Fibroblast of lung (primary cell): ENCODE results near the gene ATP5F1C. TPM values are rescaled to one million over a fixed set of nuclear protein-coding genes. Genes with fewer than 3 reads are reported as not detected.

Experiments used
- DNase-seq, 2 donors: peaks; one replicate each; pipeline versions ENCODE4 v3.0.0 to v3.0.0-alpha.2; 2010; ENCODE audit warnings: low read depth in 2 of 2
- H2AFZ ChIP-seq: 2 replicates; pipeline ENCODE4 v1.5.1; 2012; ENCODE audit warnings: low read length, control low read depth, inconsistent platforms
- H3K27ac ChIP-seq: 2 replicates; pipeline ENCODE4 v1.5.1; 2011; ENCODE audit warnings: low read length, control low read depth; ENCODE audit not compliant: insufficient read depth
- H3K27me3 ChIP-seq: 2 replicates; pipeline ENCODE4 v1.5.1; 2011; ENCODE audit warnings: mild to moderate bottlenecking, low read length; ENCODE audit not compliant: control insufficient read depth, insufficient read depth
- H3K36me3 ChIP-seq: 2 replicates; pipeline ENCODE4 v1.5.1; 2011; ENCODE audit warnings: low read length; ENCODE audit not compliant: control insufficient read depth, insufficient read depth
- H3K4me1 ChIP-seq: 2 replicates; pipeline ENCODE4 v1.5.1; 2011; ENCODE audit warnings: low read length; ENCODE audit not compliant: control insufficient read depth, insufficient read depth; ENCODE audit errors: extremely low read depth
- H3K4me2 ChIP-seq: 2 replicates; pipeline ENCODE4 v1.5.1; 2011; ENCODE audit warnings: low read length, control low read depth; ENCODE audit not compliant: insufficient read depth; ENCODE audit errors: extremely low read depth
- H3K4me3 ChIP-seq, 4 experiments: fragments of 200-600 bp in 1 of 4; sonication (generic) in 1 of 4; replicated peaks in 1 of 4; 2 replicates each; pipeline ENCODE4 v1.5.1; 2011 to 2016; ENCODE audit warnings: low read length in 4 of 4, low read depth in 3 of 4, mild to moderate bottlenecking in 3 of 4, control low read depth in 2 of 4, inconsistent platforms in 1 of 4, mixed read lengths in 1 of 4; ENCODE audit not compliant: insufficient read depth in 1 of 4; ENCODE audit errors: control extremely low read depth in 1 of 4
- H3K79me2 ChIP-seq: 2 replicates; pipeline ENCODE4 v1.5.1; 2012; ENCODE audit warnings: mild to moderate bottlenecking, low read length, inconsistent platforms; ENCODE audit not compliant: control insufficient read depth, insufficient read depth
- H3K9ac ChIP-seq: 2 replicates; pipeline ENCODE4 v1.5.1; 2011; ENCODE audit warnings: mild to moderate bottlenecking, low read length, control low read depth; ENCODE audit not compliant: insufficient read depth
- H3K9me3 ChIP-seq: 2 replicates; pipeline ENCODE4 v1.5.1; 2012; ENCODE audit warnings: low read depth, low read length; ENCODE audit not compliant: control insufficient read depth, insufficient read depth
- H4K20me1 ChIP-seq: 2 replicates; pipeline ENCODE4 v1.5.1; 2011; ENCODE audit warnings: low read length; ENCODE audit not compliant: control insufficient read depth, insufficient read depth; ENCODE audit errors: extremely low read depth
- CTCF ChIP-seq, 2 donors: IDR thresholded peaks in 1 of 2; conservative IDR thresholded peaks in 1 of 2; 1 replicate in 1 of 2; 2 replicates in 1 of 2; pipeline ENCODE4 v1.5.1; 2011 to 2012; ENCODE audit warnings: low read length in 2 of 2, control low read depth in 1 of 2, inconsistent platforms in 1 of 2, low read depth in 1 of 2, mild to moderate bottlenecking in 1 of 2
- EZH2 ChIP-seq: IDR thresholded peaks from 2 replicates; pipeline ENCODE4 v1.5.1; 2012; ENCODE audit warnings: low read length, control low read depth, mild to moderate bottlenecking; ENCODE audit errors: missing control alignments
- polyA plus RNA-seq, 2 donors: library from polyadenylated mRNA; depleted of rRNA in 1 of 2; stranded (reverse) in 1 of 2; unstranded in 1 of 2; fragments of >200 nt; gene quantifications; 2 replicates each; pipeline ENCODE4 v1.2.1, GENCODE V29; 2011 to 2012; ENCODE audit warnings: missing spikeins in 1 of 2
- total RNA-seq: library from RNA; depleted of rRNA; stranded (reverse); fragments of >200 nt; gene quantifications from 2 replicates; pipeline ENCODE4 v1.2.1, GENCODE V29; 2014

Gene ATP5F1C
- total and polyA plus RNA-seq, 2 donors (not counting 1 experiment from before 2014, with no cell fraction given), result 170 to 353 TPM

GRCh38 chr10:7834262-7834661 is 46.3 kb downstream of the ATP5F1C start:
- Histone ChIP-seq H3K36me3 (no peaks in the 10 kb centered on the region), H3K27me3 (no peaks in the 10 kb centered on the region), H4K20me1 (no peaks in the 10 kb centered on the region), H3K4me2 (no peak overlapping the region), H3K79me2 (peaks cover 6% of the 10 kb centered on the region), H3K4me3 (no peak overlapping the region), H3K27ac (no peak overlapping the region), H2AFZ (no peak overlapping the region), H3K4me1 (no peaks in the 10 kb centered on the region), H3K9me3 (no peaks in the 10 kb centered on the region), H3K9ac (no peak overlapping the region)
- no peak for DNase-seq
- no peak for TF ChIP-seq CTCF (conservative IDR thresholded peaks at IDR 0.05 in 1 of 2, IDR thresholded peaks at IDR 0.05 in 1 of 2; ENCODE audit: low read depth in 1 of 2, low read length in 2 of 2)
- no peak for TF ChIP-seq EZH2

GRCh38 chr10:7836571-7836970 is 48.6 kb downstream of the ATP5F1C start:
- Histone ChIP-seq H3K79me2 (peaks cover 2% of the 10 kb centered on the region), H3K4me3 (no peak overlapping the region)

GRCh38 chr10:7846591-7846990 is 58.6 kb downstream of the ATP5F1C start:
- TF ChIP-seq EZH2, result no peak
- no peak for TF ChIP-seq CTCF (conservative IDR thresholded peaks at IDR 0.05 in 1 of 2, IDR thresholded peaks at IDR 0.05 in 1 of 2; ENCODE audit: low read depth in 1 of 2, low read length in 2 of 2)

More at GRCh38 chr10:7836571-7836970, 48.6 kb downstream of the ATP5F1C start:
- Histone ChIP-seq H3K27me3 (no peaks in the 10 kb centered on the region), H3K4me2 (no peak overlapping the region), H2AFZ (no peak overlapping the region), H3K9ac (no peak overlapping the region), H3K9me3 (no peaks in the 10 kb centered on the region), H3K36me3 (no peaks in the 10 kb centered on the region), H3K4me1 (no peaks in the 10 kb centered on the region), H3K27ac (no peak overlapping the region), H4K20me1 (no peaks in the 10 kb centered on the region)
- no peak for TF ChIP-seq CTCF (conservative IDR thresholded peaks at IDR 0.05 in 1 of 2, IDR thresholded peaks at IDR 0.05 in 1 of 2; ENCODE audit: low read depth in 1 of 2, low read length in 2 of 2)
- TF ChIP-seq EZH2, result no peak
- DNase-seq, result no peak

More at GRCh38 chr10:7846591-7846990, 58.6 kb downstream of the ATP5F1C start:
- Histone ChIP-seq H3K9me3 (no peaks in the 10 kb centered on the region), H4K20me1 (no peaks in the 10 kb centered on the region), H3K27ac (no peak overlapping the region), H3K9ac (no peak overlapping the region), H3K79me2 (no peaks in the 10 kb centered on the region), H3K4me2 (no peak overlapping the region), H3K4me1 (no peaks in the 10 kb centered on the region), H3K36me3 (no peaks in the 10 kb centered on the region), H2AFZ (no peak overlapping the region), H3K4me3 (no peak overlapping the region), H3K27me3 (no peaks in the 10 kb centered on the region)
- peak in 1 of 2 donors; percentile 7 for DNase-seq
